NOMO-1 (cell line): ENCODE measurements around the gene DUOX1.

ENCODE experiments used
- DNase-seq, 2 experiments: peaks; one replicate each; lab custom pipeline; 2025; ENCODE audit not compliant: unreplicated experiment in 2 of 2; lab: John Stamatoyannopoulos, UW

Gene DUOX1

GRCh38 chr15:45185903-45186770, 56.3 kb downstream of the DUOX1 start:
- no peak for DNase-seq

DNA sequence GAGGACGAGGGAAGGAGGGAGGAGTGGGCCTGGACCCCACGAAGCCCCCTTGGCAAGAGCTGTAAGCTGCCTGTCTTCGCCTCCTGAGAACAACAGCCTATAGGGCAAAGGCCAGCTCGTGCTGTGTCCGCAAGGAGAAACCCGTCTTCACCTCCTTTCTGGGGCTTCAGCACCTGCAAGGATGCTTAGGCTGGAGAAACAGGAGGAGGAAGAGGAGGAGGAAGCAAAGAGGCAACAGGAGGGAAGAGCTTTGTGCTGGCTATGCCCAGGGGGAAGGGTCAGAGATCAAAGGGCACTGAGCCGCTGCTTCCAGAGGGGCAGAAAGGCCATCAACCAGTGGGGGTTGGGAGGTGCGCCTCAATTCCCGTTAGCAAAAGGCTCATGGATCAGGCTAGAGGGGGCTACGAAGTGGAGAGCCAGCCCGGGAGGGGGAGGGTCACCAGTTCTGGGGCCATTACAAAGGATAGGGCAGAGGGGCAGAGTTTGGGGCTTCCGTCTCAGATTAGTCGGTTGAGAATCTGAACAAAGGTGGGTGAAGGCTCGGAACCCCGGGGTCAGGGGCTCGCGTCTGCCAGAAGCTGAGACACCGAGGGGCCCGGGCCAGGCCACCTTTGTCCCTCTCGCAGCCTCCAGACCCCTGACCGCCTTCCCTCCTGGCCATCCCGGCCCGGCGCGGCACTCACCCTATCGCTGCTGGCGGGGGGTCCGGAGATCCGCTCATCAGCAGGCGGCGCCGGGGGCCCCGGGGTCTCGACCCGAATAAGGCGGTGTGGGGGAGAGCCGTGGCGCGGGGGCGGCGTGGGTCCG, 57.2 kb downstream of the DUOX1 start:
- no peak for DNase-seq

DNA sequence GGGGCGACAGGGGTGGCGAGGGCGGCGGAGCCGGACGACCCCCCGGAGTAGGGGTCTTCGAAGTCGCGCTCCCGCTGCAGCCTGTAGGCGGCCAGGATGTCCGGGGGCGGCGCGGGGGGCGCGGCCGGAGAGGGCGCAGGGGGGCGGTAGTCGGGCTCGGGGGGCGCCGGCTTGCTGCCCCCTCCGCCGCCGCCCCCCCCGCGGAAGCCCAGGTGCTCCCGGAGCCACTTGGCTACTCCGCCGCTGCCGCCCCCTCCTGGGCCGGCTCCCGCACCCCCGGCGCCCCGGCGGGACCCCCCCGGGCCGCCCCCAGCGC, 57.7 kb downstream of the DUOX1 start:
- DNase-seq, result no peak

GRCh38 chr15:45187894-45188830, 58.4 kb downstream of the DUOX1 start, which contains the start of gene SHF:
TSS of gene SHF (minus strand) at chr15:45187966. CDS start at chr15:45187951, 15 bp downstream.
- DNase-seq, result peak; percentile 28 to 31

DNA sequence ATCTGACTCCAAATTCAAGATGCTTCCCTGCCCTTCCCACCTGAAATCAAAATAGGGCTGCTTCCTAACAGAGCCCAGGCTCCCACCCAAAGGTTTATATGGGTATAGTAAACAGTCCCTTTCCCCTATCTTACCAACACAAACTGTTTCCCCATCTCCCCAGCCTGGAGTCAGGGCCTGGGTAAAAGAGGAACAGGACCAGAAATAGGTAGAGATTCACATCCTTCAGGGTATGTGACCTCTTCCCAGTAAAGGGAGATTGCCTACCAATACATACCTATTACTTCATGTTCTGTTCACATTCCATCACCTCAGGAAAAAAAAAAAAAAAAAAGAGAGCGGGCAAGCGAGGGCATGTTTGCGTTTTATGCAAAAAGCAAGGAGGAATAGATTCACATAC, 67.7 kb downstream of the DUOX1 start:
- DNase-seq, result peak in 1 of 2 experiments; percentile 15

DNA sequence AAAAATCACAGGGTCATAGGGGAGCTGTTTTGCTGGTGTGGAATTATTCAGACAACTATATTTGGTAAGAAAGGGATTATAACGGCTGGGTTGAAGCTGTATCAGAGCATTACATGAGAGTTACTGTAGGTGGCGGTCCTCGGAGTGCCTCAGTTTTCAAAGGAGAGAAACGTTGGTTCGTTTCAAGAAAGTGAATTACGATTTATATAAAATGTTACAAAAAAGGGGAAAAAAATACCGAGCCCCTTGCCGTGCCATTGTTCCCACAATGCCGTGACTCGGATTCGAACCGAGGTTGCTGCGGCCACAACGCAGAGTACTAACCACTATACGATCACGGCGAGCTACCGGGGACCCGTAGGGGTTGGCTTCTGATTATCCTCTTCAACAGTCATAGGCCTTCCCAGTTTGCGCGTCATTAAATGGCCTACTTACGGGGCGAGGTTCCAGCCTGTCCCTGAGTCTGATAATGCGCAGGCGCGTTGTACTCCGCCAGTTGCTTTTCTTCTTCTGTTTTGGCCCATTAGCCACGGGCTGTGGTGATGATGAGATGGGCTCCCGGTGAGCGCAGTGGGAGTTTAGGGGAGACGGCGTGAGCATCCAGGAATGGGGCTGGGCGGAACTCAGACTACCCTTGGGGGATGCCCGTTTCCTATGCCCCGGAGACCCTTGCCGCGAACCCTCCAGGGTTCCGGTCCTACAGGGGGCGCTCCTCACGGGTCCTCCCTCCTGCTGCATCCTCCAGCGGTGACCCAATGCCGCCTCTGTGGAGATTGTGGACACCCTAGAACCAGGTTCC, 68.7 kb downstream of the DUOX1 start:
- DNase-seq, result peak; percentile 93 to 97

DNA sequence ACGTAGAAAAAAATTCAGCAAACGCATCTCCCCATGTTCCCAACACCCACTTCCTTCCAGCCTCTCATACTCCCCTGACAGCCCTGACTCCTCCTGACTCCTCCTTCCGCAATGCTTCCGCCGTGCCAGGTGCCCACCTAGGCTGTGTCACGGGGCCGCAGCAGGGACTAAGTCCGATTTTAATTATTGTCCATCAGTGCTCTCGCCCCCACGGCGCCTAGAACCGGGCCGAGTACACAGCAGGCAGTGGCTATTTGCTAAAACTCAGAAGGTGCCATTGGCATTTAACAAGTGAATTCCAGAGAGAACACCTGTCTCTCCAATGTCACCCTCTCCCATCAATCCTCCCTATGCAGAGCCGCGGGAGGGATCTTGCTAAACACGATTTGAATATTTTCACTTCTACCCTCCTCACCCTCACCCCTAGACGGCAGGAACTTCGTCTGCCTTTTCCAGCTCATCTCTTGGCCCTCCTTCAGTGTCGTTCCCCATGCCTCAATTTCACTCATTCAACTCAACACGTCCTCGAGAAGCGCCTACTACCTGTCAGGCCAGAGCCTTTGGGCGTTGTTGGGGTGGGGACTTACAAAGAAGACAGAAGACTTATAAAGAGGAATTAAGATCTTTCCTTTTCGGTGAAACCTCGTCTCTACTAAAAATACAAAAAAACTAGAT, 69.5 kb downstream of the DUOX1 start:
- peak in 1 of 2 experiments; percentile 20 for DNase-seq

DNA sequence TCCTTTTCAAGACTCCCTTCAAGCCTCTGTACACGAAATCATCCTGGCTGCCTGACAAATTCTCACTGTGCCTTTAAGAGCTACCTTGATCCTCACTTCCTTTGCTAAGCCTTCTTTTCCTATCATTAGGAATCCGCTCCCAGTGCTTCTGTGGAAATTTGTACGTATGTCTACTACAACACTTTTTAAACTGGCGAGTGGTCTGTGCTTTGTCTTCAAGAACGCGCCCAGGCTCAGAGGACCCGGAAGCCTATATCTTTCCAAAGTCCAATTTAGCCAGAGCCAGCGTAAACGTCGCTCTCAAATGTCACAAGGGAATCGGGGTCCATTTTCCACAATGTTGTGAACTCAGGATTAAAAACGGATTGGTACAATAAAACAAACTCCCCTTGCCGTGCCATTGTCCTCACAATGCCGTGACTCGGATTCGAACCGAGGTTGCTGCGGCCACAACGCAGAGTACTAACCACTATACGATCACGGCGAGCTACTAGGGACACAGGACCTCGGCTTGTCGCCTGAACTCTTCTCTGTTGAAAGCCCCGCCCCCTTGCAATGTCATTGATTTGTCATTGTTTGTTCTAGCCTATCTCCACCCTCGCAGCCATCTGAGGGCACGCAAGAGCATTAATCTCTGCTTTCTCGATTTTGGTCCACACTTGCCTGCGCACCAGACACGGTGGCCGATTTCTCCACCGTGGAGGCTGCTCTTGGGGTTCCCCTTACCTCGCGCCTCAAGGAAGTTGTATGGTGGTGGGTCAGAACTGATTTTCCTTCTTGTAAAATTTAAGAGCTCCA, 70.4 kb downstream of the DUOX1 start:
- peak; percentile 92 to 97 for DNase-seq

DNA sequence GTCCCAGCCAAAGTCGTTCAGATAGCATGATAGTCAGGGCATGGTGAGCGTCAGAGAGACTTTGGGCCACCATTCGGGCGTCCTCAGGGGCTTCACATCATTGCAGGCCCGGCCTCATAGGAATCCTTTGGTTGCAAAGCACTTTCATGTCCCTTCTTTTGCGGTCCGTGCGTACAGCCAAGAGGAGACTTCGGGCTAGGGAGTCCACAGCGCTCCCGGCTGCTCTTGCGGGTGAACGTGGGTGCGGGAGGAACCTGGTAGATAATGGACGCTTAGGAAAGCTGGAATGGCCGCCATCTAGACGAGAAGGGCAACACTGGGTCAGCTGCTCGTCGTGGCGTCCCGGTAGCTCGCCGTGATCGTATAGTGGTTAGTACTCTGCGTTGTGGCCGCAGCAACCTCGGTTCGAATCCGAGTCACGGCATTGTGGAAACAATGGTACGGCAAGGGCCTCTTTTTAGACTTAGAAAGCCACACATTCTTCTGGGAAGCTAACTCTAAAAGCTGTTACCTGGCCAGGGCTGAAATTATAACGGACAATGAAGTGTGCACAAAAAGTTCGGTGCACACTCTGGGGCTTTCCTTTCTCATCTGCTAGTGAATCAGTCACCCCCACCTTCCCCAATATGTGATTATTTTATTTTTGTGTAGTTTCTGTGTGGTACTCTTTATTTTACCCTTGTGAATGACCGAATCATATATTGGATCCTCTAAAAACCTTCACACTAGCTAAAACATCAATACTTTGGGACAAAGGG, 71.2 kb downstream of the DUOX1 start:
- peak; percentile 62 to 68 for DNase-seq

DNA sequence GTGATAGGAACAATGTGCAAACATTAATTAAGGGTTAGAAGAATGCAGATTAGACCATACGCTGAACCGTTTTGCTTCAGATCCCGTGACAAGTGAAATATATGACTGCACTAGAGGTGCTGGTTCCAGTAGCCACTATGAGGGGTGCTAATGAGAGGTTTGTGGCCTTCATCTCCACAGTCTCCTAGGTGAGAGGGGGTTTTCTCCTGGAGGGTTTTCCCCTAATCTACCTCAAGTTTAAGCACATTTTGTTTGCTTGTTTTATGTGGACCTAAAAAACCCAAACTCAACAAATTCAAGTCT, 71.7 kb downstream of the DUOX1 start:
- DNase-seq, result no peak

- DNase-seq, result no peak
These were observed 72.1 kb downstream of the DUOX1 start for GRCh38 chr15:45201869-45202268.

- DNase-seq, result no peak
These were observed 73.4 kb downstream of the DUOX1 start for GRCh38 chr15:45203182-45203581.

- DNase-seq, result peak; percentile 32 to 65
These were observed 75.4 kb downstream of the DUOX1 start for GRCh38 chr15:45205192-45205591.

DNA sequence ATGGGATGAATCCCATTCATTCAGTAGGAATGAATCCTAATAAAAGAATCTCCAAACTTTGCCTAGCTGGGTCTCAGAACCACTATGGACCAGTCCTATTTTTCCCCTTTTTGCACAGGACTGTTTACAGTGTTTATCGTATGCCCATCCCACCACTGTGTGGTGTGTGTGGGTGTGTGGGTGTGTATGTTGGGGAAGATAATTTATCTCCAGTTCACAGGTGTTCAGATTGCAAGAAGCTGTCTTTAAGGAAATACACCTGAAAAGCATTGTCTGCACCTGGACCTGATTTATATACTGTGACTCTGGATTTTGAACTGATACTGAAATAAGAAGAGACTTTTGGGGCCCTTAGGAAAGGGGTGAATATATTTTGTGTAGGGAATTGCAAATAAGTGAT, 82.7 kb downstream of the DUOX1 start:
- DNase-seq, result no peak
